Mononuclear cell (primary cell): ENCODE measurements around the gene RNF144A. TPM values are rescaled to one million over a fixed set of nuclear protein-coding genes. Genes with fewer than 3 reads are reported as not detected.

Source experiments
- H3K27me3 ChIP-seq: 2 replicates; pipeline ENCODE4 v1.6.0; 2011; ENCODE audit warnings: low read length, control low read depth; ENCODE audit not compliant: insufficient read depth
- H3K4me1 ChIP-seq: 2 replicates; pipeline ENCODE4 v1.5.1; 2011; ENCODE audit warnings: mild to moderate bottlenecking, low read length, control low read depth; ENCODE audit not compliant: insufficient read depth
- H3K4me3 ChIP-seq: 2 replicates; pipeline ENCODE4 v1.5.1; 2011; ENCODE audit warnings: mild to moderate bottlenecking, low read length, moderate library complexity
- H3K9me3 ChIP-seq: 2 replicates; pipeline ENCODE4 v1.5.1; 2011; ENCODE audit warnings: low read depth, mild to moderate bottlenecking, control low read depth, low read length
- total RNA-seq: library from RNA; depleted of rRNA; stranded (reverse); fragments of >200 nt; gene quantifications from one replicate; pipeline ENCODE4 v1.2.3, GENCODE V29; 2012

The RNF144A gene
- total RNA-seq, 1 donor: 22.8 TPM

DNA sequence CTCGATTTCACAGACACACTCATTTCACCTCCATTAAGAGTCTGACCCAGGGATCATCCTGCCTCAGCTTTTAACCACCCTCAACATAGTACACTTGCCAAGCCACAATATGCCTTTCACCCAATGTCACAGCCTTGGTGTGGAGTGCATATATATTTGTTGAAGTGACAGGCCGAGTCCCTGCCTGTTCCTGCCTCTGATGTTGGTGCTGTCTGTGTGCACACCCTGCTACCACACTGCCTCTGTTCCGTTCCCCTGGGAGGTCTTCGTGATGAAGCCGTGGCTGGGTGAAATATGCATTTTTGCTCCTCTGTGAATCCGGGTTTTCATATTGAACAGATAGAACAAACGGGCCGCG lies 90.3 kb downstream of the RNF144A start:
- Histone ChIP-seq H3K27me3 (no peaks in the 10 kb centered on the region), H3K4me1 (peaks cover 37% of the 10 kb centered on the region), H3K9me3 (no peaks in the 10 kb centered on the region), H3K4me3 (no peak overlapping the region)

DNA sequence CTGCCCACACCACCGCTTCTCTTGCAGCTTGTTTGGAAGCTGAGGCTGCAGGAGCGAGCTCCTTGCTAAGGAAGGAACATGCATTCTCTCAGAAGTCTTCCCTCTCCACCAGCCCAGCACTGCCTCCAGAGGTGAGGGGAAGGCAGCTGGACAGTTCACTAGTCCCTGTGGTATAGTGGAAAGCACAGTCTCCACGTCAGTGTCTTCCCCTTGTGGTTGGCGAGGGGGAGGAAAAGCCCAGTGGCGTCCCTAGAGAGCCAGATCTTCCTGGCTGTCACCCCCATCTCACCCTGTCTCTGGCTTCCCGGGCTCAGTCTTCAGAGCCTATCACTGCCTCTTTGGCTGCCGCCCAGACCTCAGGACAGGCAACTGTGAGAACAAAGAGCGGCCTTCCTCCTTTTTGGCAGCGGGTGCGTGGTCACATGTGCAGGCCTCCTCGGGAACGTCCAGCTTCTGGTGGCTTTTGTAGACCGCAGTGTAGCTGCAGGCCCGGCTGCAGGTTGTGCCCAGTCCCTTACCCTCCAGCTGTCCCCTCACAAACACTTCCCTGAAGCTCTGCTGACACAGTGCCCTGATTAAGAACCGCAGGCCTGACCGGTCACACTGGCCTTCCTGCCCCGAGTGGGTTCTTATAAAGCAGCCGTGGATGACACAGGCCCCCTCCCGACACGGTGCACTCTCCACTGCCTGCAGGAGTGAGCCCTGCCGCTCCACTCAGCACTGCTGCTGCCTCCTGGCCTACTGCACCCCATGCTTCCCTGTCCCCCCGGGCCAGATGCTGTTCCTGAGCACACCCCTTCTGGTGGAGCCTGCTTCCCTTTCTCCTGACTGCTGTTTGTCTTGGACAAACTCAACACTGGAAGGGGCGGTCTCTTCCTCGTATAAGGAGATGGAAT lies 90.9 kb downstream of the RNF144A start:
- no peaks in the 10 kb centered on the region for H3K9me3 ChIP-seq
- H3K4me3 ChIP-seq: no peak overlapping the region
- peaks cover 37% of the 10 kb centered on the region for H3K4me1 ChIP-seq
- no peaks in the 10 kb centered on the region for H3K27me3 ChIP-seq

- Histone ChIP-seq H3K4me3 (no peak overlapping the region), H3K4me1 (peaks cover 33% of the 10 kb centered on the region), H3K9me3 (no peaks in the 10 kb centered on the region), H3K27me3 (no peaks in the 10 kb centered on the region)
Observed at GRCh38 chr2:7009207-7009911, 92.1 kb downstream of the RNF144A start.

DNA sequence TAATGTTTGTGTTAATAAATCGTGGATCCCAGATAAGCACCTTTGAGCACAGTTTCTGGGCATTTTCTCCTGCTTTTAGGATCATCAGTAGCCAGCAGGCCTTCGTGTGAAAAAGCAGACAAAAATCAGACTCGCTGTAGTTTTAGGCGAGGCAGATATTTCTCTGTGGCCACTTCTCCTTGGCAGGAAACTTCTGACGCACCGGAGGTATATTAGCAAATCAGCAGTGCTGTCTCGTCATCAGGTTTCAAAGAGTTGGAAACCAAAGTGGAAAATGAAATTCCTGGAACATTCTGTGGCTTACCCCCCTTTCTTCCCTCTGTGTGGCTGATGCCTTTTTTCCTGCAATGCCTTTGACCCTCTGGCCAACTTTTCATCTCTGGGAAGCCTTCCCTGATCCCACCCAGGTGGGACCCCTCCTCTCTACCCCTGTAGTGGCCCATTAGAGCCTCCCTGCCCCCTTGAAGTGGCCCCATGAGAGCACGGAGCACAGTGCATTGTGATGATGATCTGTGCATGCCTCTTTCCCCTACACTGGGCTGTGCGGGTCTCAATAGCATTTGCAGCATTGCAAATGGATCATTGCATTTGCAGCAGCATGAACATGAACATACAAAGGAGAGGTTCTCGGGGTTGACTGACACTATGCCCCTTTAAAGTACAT lies 93.3 kb downstream of the RNF144A start:
- H3K27me3 ChIP-seq: no peaks in the 10 kb centered on the region
- peaks cover 32% of the 10 kb centered on the region for H3K4me1 ChIP-seq
- no peak overlapping the region for H3K4me3 ChIP-seq
- no peaks in the 10 kb centered on the region for H3K9me3 ChIP-seq

- Histone ChIP-seq H3K4me3 (no peak overlapping the region), H3K27me3 (no peaks in the 10 kb centered on the region), H3K4me1 (peaks cover 32% of the 10 kb centered on the region), H3K9me3 (no peaks in the 10 kb centered on the region)
Observed at GRCh38 chr2:7011356-7012083, 94.3 kb downstream of the RNF144A start.

- Histone ChIP-seq H3K9me3 (no peaks in the 10 kb centered on the region), H3K27me3 (no peaks in the 10 kb centered on the region), H3K4me3 (no peak overlapping the region), H3K4me1 (peaks cover 31% of the 10 kb centered on the region)
Observed at GRCh38 chr2:7012141-7012764, 95.0 kb downstream of the RNF144A start.

GRCh38 chr2:7013471-7014160 lies 96.4 kb downstream of the RNF144A start:
- Histone ChIP-seq H3K4me1 (peaks cover 17% of the 10 kb centered on the region), H3K27me3 (no peaks in the 10 kb centered on the region), H3K9me3 (no peaks in the 10 kb centered on the region), H3K4me3 (no peak overlapping the region)

- Histone ChIP-seq H3K27me3 (no peaks in the 10 kb centered on the region), H3K4me3 (no peak overlapping the region), H3K4me1 (peaks cover 16% of the 10 kb centered on the region), H3K9me3 (no peaks in the 10 kb centered on the region)
Observed at GRCh38 chr2:7014174-7014640, 97.0 kb downstream of the RNF144A start.

DNA sequence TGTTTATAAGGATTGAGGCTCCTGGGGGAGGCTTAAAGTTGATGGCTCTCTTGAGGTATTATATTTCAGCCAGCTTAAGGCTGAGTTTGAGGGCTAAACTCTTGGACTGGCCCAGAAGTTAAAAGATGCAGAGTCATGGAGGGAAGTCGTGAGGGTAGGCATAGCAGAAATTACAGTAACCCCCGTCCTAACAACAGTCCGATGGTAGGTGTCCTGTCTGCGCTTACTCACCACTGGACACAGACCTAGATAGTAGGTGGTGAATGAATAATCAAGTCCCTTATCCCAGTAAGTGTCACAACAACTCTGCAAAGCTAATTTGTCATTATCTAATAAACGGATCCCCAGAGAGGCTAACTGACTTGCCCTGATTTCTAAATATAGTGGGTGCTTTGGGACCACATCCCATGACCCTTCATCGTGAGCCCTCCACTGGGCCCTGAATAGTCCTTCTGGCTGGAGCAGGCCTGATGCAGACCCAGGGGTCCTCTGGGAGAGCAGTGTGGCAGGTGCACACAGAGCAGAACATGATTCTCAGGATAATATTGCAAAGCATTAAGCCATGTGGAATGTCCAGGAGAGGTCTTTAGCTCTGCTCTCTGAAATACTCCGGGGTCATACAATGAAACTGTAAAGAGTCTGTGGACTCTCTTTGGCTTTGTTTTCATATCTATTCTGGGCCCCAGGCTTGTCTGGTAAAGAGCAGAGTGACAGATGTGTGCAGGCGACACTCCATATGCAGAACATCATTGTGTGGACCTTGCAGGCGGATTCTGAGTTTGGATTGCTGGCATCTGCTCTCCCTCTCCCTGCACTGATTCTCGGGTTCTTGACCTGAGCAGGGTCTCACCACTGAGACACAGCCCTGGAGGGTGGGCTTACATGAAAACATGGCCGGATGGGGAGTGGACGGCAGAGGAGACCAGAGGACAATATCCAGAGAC lies 98.1 kb downstream of the RNF144A start:
- Histone ChIP-seq H3K27me3 (no peaks in the 10 kb centered on the region), H3K4me3 (no peak overlapping the region), H3K9me3 (no peaks in the 10 kb centered on the region), H3K4me1 (peaks cover 16% of the 10 kb centered on the region)

DNA sequence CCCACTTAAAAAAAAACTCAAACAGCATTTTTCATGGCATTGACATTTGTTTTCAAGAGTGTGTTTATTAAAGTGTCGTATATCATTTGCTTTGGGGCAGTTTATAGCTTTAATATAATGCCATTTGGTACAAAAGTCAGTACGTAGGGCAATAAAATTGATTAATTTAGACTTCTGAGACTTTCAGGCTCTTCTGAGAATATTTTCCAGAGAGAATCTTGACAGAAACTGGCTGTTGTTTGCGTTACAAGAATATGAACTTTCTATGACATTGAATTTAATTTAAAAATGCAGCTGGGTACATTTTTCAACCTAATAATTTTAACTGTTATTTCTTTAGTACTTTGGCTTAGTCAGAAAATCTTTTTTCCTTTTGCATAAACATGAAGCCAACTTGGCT lies 98.9 kb downstream of the RNF144A start:
- no peaks in the 10 kb centered on the region for H3K27me3 ChIP-seq
- peaks cover 16% of the 10 kb centered on the region for H3K4me1 ChIP-seq
- no peaks in the 10 kb centered on the region for H3K9me3 ChIP-seq
- no peak overlapping the region for H3K4me3 ChIP-seq

- peaks cover 16% of the 10 kb centered on the region for H3K4me1 ChIP-seq
- H3K27me3 ChIP-seq: no peaks in the 10 kb centered on the region
- no peak overlapping the region for H3K4me3 ChIP-seq
- H3K9me3 ChIP-seq: no peaks in the 10 kb centered on the region
Observed at GRCh38 chr2:7016601-7017211, 99.5 kb downstream of the RNF144A start.

GRCh38 chr2:7017671-7018281 lies 100.6 kb downstream of the RNF144A start:
- Histone ChIP-seq H3K4me1 (peaks cover 16% of the 10 kb centered on the region), H3K4me3 (no peak overlapping the region), H3K27me3 (no peaks in the 10 kb centered on the region), H3K9me3 (no peaks in the 10 kb centered on the region)
